Fibroblast of the aortic adventitia (primary cell): ENCODE results near the gene GZF1. TPM values are rescaled to one million over a fixed set of nuclear protein-coding genes. Genes with fewer than 3 reads are reported as not detected.
A peak's percentile ranks its signal among the peaks of the same experiment; 100 is the strongest.

ENCODE experiments used
- DNase-seq: peaks from one replicate; pipeline ENCODE4 v3.0.0-alpha.2; 2010; ENCODE audit warnings: low read depth
- H3K4me3 ChIP-seq: 2 replicates; pipeline ENCODE4 v1.5.1; 2011; ENCODE audit warnings: low read depth, mild to moderate bottlenecking, control low read depth, low read length, moderate library complexity
- CTCF ChIP-seq: IDR thresholded peaks from 2 replicates; pipeline ENCODE4 v1.5.1; 2011; ENCODE audit warnings: mild to moderate bottlenecking, low read length, control low read depth, inconsistent platforms; ENCODE audit not compliant: insufficient read depth
- total RNA-seq: library from RNA; depleted of rRNA; stranded (reverse); fragments of >200 nt; gene quantifications from 2 replicates; pipeline ENCODE4 v1.2.3, GENCODE V29; 2012; ENCODE audit warnings: low replicate concordance

Gene GZF1
- total RNA-seq, 1 donor = 11.7 TPM

DNA sequence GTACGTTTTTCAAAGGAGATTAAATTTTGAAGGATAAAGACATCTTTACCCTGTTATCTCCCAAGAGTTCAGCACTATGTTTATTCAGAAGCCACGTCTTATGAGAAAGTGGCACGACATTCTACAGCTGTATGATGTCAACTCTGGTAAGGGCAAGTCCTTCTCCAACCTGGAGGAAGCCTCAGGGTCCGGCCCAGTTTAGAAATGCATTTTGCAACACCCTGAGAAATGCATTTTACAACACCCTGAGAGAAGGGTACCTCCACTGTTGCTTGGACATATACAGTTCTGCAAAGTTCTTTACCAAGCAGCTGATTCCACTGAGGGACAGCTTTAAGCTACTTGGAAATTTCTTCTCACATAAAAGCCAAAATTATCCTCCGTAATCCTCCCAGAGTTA is 41.8 kb downstream of the GZF1 start:
- DNase-seq = no peak
- H3K4me3 ChIP-seq = no peak overlapping the region
- no peak for TF ChIP-seq CTCF

DNA sequence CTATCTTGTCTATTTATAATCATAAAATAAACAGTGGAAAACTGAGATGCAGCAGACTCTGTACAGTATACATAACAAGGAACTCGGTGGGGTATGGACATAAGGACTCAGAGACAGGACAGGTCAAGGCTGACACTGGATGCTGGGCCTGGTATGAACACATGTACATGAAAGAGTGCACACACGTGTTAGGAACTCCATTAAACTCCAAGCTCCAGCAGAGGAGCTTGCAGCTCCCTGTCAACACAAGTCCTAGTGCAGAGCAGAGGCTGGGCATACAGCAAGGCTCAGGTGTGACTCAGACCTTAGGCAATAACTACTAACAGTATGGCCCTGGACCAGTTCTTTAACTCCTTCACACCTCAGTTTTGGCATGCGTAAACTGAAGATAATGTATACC is 42.2 kb downstream of the GZF1 start:
- H3K4me3 ChIP-seq = no peak overlapping the region
- TF ChIP-seq CTCF = no peak
- DNase-seq = peak; percentile 50

DNA sequence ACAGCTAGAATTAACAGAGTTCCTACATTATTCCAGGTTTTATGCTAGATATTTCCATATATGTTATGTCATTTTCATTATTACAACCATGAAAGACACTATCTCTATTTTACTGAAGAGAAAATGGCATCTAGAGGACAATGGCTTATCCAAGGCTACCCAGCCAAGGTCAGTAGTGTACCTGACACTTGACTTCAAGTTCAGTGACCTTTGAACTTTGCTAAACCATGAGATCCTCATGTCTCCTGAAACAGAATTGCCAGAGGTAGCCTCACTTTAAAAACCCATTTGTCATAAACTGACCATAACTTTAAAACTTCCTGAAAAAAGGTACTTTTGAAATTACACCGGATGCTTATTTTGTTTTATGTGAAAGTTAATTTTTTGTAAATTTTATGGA is 44.9 kb downstream of the GZF1 start:
- DNase-seq = no peak
- no peak overlapping the region for H3K4me3 ChIP-seq
- TF ChIP-seq CTCF = no peak

DNA sequence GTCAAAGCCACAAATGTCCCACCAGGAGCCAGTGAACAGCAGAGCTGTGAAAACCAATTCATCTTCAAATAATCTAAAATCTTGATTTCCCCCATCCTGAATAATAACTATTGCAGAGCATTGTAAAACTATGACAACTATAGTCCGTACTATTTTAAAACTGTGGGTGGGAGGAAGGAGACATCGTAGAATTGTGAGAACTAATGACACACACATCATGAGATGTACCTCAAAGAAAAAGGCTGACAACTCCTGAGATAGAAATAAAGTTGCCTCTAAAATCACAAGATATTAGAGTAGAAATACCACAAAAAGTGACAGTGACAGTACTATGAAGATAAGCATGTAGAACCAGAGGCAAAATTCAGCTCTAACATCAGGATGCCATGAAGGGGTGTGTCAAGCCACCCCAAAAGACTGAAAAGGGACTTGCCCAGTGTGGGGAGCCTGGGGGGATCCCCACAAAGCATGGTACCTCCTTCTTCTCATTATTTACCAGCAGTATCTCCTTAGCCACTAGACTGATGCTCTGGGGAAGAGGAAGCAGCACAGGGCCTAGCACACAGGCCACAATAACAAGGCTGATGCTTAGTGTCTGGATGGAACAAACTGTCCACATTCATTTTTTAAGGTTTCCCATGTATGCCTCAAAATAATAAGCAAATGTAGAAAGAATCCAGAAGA is 45.9 kb downstream of the GZF1 start:
- H3K4me3 ChIP-seq = no peak overlapping the region
- TF ChIP-seq CTCF = no peak
- DNase-seq = no peak

GRCh38 chr20:23408957-23409356 is 47.0 kb downstream of the GZF1 start:
- DNase-seq = no peak
- no peak for TF ChIP-seq CTCF
- no peak overlapping the region for H3K4me3 ChIP-seq

- H3K4me3 ChIP-seq = no peak overlapping the region
- TF ChIP-seq CTCF = no peak
- DNase-seq = no peak
These were observed 47.8 kb downstream of the GZF1 start for GRCh38 chr20:23409800-23410199.
